OCI-LY3 (cell line): ENCODE measurements around the gene IPO5.

Source experiments
- H2AFZ ChIP-seq: fragments of 200-600, 300-600 bp; shearing (Covaris generic); 2 replicates; pipeline ENCODE4 v1.6.0; 2014; ENCODE audit warnings: antibody characterized with exemption, low read depth, low read length
- H3K27ac ChIP-seq: fragments of 200-600, 300-600 bp; sonication (generic); 2 replicates; pipeline ENCODE4 v1.5.1; 2014; ENCODE audit warnings: mild to moderate bottlenecking, low read length, moderate library complexity, mixed read lengths
- H3K27me3 ChIP-seq: fragments of 200-600, 300-600 bp; sonication (generic); 2 replicates; pipeline ENCODE4 v1.6.1; 2014; ENCODE audit warnings: low read depth, low read length, mixed read lengths
- H3K36me3 ChIP-seq: fragments of 200-600, 300-600 bp; sonication (generic); replicated peaks from 2 replicates; pipeline ENCODE3; 2014; ENCODE audit warnings: low read depth, low read length, mixed read lengths
- H3K4me1 ChIP-seq: fragments of 300-600, 200-600 bp; sonication (generic); 2 replicates; pipeline ENCODE4 v1.6.1; 2014; ENCODE audit warnings: low read length, mixed read lengths
- H3K4me2 ChIP-seq: fragments of 200-600, 300-600 bp; sonication (generic); 2 replicates; pipeline ENCODE4 v1.6.1; 2014; ENCODE audit warnings: low read length, mixed read lengths
- H3K4me3 ChIP-seq: fragments of 300-600, 200-600 bp; sonication (generic); 2 replicates; pipeline ENCODE4 v1.5.1; 2014; ENCODE audit warnings: antibody characterized with exemption, mild to moderate bottlenecking, low read length, moderate library complexity
- H3K79me2 ChIP-seq: fragments of 300-600, 200-600 bp; shearing (Covaris generic); 2 replicates; pipeline ENCODE4 v1.6.1; 2014; ENCODE audit warnings: mild to moderate bottlenecking, low read length, mixed read lengths
- H3K9ac ChIP-seq: fragments of 300-600, 200-600 bp; shearing (Covaris generic); 2 replicates; pipeline ENCODE4 v1.6.0; 2014; ENCODE audit warnings: mild to moderate bottlenecking, low read length, moderate library complexity
- H3K9me3 ChIP-seq: fragments of 200-600, 300-600 bp; shearing (Covaris generic); 2 replicates; pipeline ENCODE4 v1.6.1; 2014; ENCODE audit warnings: low read length, mixed read lengths; ENCODE audit not compliant: insufficient read depth
- H4K20me1 ChIP-seq: fragments of 200-600, 300-600 bp; sonication (generic); 2 replicates; pipeline ENCODE4 v1.6.1; 2016; ENCODE audit warnings: low read length, mixed read lengths; ENCODE audit not compliant: insufficient read depth
- EZH2phosphoT487 ChIP-seq: fragments of 200-600 bp; shearing (Covaris generic); IDR thresholded peaks from 2 replicates; pipeline ENCODE4 v1.6.1; 2018; ENCODE audit warnings: antibody characterized with exemption, mixed run types, low read depth
- TF ChIP-seq, protein P1 (sequence below): fragments of 200-600, 300-600 bp; sonication (generic); IDR thresholded peaks from 2 replicates; pipeline ENCODE4 v1.5.1; 2014; ENCODE audit warnings: antibody characterized with exemption, low read length, low read depth

Gene IPO5

DNA sequence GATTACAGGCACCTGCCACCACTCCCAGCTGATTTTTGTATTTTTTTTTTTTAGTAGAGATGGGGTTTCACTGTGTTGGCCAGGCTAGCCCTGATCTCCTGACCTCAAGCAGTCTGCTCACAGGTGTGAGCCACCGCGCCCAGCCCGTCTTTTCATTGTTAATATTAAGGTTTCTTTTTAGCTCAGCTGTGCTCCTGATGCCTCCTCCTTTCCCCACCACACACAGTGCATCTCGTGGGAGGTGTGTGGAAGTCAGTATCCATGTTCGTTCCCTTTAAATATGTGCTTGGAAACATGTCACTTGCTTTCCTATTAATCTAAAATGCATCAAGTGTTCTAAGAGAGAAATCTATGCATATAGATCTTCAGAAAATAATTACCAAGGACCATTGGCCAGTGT lies 53.5 kb downstream of the IPO5 start:
- Histone ChIP-seq H3K4me2 (no peak overlapping the region), H3K4me1 (no peaks in the 10 kb centered on the region), H3K9me3 (no peaks in the 10 kb centered on the region), H3K36me3 (peaks cover 67% of the 10 kb centered on the region), H3K27ac (no peak overlapping the region), H4K20me1 (no peaks in the 10 kb centered on the region), H2AFZ (no peak overlapping the region), H3K79me2 (no peaks in the 10 kb centered on the region), H3K4me3 (no peak overlapping the region), H3K27me3 (no peaks in the 10 kb centered on the region), H3K9ac (no peak overlapping the region)
- no peak for TF ChIP-seq EZH2phosphoT487
- TF ChIP-seq, protein P1, sequence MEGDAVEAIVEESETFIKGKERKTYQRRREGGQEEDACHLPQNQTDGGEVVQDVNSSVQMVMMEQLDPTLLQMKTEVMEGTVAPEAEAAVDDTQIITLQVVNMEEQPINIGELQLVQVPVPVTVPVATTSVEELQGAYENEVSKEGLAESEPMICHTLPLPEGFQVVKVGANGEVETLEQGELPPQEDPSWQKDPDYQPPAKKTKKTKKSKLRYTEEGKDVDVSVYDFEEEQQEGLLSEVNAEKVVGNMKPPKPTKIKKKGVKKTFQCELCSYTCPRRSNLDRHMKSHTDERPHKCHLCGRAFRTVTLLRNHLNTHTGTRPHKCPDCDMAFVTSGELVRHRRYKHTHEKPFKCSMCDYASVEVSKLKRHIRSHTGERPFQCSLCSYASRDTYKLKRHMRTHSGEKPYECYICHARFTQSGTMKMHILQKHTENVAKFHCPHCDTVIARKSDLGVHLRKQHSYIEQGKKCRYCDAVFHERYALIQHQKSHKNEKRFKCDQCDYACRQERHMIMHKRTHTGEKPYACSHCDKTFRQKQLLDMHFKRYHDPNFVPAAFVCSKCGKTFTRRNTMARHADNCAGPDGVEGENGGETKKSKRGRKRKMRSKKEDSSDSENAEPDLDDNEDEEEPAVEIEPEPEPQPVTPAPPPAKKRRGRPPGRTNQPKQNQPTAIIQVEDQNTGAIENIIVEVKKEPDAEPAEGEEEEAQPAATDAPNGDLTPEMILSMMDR = no peak

DNA sequence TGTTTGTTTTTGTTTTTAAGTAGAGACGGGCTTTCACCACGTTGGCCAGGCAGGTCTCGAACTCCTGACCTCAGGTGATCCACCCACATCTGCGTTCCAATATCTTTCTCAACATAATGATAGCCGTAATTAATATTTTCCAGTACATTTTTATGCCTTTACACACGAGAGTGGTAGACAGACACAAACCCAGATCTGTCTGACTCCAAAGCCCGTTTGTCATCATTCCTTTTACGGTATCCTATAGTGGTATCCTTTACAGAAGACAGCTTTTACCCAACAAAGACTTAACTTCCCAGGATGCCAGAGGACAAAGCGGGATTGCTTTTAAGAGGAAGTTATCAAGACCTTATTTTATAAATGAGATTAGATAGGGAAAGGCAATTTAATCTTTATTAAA lies 59.8 kb downstream of the IPO5 start:
- Histone ChIP-seq H3K27me3 (no peaks in the 10 kb centered on the region), H4K20me1 (no peaks in the 10 kb centered on the region), H3K9me3 (no peaks in the 10 kb centered on the region), H2AFZ (no peak overlapping the region), H3K9ac (no peak overlapping the region), H3K4me1 (no peaks in the 10 kb centered on the region), H3K27ac (no peak overlapping the region), H3K36me3 (peaks cover 71% of the 10 kb centered on the region), H3K4me3 (no peak overlapping the region), H3K4me2 (no peak overlapping the region), H3K79me2 (no peaks in the 10 kb centered on the region)
- TF ChIP-seq, protein P1 = no peak
- TF ChIP-seq EZH2phosphoT487 = no peak

DNA sequence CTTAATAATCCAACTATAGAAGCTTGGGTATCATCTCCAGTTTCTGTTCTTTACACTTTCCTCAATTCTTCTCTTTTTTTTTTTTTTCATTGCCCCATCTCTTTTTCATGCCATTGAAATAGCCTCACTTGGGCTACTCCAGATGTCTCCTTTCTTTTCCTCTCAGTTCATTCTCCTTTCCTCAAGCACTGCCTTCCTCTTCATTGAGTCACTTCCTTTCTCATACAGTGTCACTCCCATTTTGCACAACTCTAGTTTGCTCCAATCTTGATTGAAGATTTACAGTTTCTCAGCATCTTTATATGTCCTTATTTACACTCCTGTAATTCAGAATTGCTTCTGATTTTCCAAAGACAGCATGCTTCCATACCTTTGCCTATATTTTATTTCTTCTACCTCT lies 61.3 kb downstream of the IPO5 start:
- H3K79me2 ChIP-seq = no peaks in the 10 kb centered on the region
- TF ChIP-seq EZH2phosphoT487 = no peak
- TF ChIP-seq, protein P1 = no peak
- no peaks in the 10 kb centered on the region for H4K20me1 ChIP-seq
- no peak overlapping the region for H3K4me2 ChIP-seq
- peaks cover 69% of the 10 kb centered on the region for H3K36me3 ChIP-seq
- H3K9ac ChIP-seq = no peak overlapping the region
- H3K4me3 ChIP-seq = no peak overlapping the region
- no peaks in the 10 kb centered on the region for H3K4me1 ChIP-seq
- H3K9me3 ChIP-seq = no peaks in the 10 kb centered on the region
- no peak overlapping the region for H2AFZ ChIP-seq
- no peak overlapping the region for H3K27ac ChIP-seq
- H3K27me3 ChIP-seq = no peaks in the 10 kb centered on the region

DNA sequence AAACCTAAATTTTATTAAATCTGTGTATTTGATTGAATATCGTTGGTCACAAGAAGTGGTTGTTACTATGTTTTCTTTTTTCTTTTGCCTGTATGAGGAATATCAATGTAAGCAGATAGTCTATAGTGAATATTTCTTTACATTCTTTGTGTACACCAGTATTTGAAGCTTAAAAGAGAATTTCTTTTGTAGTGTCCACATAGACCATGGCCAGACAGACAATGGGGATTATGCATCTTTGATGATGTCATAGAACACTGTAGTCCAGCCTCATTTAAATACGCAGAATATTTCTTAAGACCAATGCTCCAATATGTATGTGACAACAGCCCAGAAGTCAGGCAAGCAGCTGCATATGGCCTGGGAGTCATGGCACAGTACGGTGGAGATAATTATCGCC lies 64.8 kb downstream of the IPO5 start:
- TF ChIP-seq, protein P1 = no peak
- TF ChIP-seq EZH2phosphoT487 = no peak
- no peaks in the 10 kb centered on the region for H4K20me1 ChIP-seq
- no peak overlapping the region for H3K4me3 ChIP-seq
- no peak overlapping the region for H3K27ac ChIP-seq
- H3K4me2 ChIP-seq = no peak overlapping the region
- no peaks in the 10 kb centered on the region for H3K27me3 ChIP-seq
- H3K79me2 ChIP-seq = no peaks in the 10 kb centered on the region
- peaks cover 72% of the 10 kb centered on the region for H3K36me3 ChIP-seq
- H3K9ac ChIP-seq = no peak overlapping the region
- H2AFZ ChIP-seq = no peak overlapping the region
- H3K9me3 ChIP-seq = no peaks in the 10 kb centered on the region
- H3K4me1 ChIP-seq = no peaks in the 10 kb centered on the region
